HG02938 (cell line): ENCODE results near the gene KCNN3.

Experiments used
- ATAC-seq: cut with Tn5 transposase; IDR thresholded peaks from one replicate; pipeline ENCODE4 v1.9.1; 2021; ENCODE audit warnings: mild to moderate bottlenecking, moderate library complexity; ENCODE audit not compliant: unreplicated experiment

The KCNN3 gene

DNA sequence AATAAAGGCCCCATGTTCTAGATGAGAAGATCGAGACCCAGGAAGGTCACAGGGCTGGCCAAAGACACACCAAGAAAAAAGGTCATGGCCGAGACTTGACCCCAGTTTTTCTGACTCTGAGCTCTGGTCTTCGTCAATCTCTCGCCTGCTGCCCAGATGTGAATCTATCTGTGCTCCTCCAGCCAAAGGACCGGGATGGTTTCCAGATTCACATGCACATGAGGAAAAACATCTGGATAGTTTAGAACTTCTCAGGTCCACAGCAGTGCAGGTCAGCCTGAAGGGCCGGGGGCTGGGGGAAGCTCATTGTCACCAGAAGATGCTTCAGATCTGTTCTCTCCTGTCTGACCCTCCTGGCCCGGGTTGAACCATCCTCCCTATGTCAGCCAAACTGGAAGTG lies 49.0 kb downstream of the KCNN3 start:
- ATAC-seq = no peak

DNA sequence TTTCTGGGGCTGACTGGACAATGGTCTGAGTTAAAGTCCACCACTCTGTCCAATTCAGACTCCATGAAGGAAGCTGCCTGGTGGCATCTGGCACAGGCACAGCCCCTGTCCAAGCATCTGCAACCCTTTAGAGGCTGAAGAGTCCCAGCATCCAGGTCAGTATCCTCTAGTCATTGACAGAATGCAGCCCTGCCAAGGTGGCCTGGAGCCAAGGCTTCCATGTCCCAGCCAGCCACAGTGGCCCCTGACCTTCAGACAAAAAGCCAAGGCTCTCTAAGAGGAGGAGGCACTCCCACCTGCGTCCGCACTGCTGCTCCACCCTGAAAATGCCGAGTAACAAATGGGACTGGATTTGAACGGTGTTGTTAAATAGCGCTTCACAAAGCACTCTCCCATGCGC lies 49.4 kb downstream of the KCNN3 start:
- no peak for ATAC-seq

DNA sequence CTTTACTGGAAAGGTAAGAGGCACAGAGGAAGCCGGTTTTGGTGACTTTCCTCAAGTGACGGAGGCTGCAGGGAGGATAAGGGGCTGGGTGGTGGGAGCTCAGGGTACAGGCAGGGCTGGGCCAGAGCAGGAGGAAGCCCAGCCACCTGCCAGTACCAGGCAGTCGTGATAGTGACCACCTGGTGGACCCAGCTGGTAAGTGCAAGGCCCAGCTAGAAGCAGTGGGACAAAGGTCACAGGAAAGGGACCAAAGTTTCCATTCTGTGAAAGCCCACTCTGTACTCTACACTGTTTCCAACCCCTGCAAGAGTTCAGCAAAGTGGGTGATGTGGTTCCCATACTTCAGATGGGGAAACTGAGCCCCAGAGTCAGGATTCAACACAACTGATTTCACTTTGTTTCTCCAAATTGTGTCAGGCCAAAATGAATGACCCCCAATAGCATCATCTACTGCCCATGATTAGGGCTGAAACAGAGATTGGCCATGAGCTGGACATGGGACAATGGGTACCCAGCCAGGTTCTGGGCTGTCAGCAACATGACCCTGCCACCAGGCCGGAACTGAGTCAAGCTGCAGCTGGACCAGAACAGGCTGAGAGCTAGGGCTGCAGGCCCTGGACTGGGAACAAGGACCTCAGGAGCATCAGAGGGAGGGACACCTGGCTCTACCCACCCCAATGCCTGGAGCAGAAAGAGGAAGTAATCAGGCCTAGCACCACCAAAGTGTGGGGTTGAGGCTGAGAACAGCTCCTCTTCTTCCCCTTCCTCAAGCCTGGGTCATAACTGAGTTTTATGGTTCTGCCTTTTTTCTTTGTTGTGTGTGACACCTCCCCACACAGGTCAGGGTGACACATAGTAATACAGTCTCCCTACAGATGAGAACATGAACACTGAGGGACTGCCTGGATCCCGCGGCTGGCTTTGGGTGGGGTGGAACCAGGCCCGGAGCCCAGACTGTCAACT lies 50.2 kb downstream of the KCNN3 start:
- ATAC-seq = no peak

DNA sequence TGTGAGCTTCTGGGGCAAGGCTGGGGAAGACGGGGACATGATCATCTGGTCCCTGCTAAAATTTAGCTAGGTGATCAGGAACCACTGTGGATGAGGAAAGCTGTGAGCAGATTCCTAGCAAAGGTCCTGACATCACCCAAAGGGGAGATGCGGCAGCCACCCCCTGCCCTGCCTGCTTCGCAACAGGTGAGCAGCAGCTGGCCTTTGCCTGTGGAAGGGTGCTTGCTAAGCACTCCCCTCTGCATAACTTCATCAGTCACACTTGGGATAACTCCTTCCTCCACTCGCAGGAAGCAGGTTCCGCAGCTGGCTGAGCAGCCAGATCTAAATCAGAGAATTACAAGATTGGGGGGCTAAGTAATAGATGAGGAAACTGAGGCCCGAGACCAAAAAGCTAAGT lies 51.2 kb downstream of the KCNN3 start:
- ATAC-seq = no peak

DNA sequence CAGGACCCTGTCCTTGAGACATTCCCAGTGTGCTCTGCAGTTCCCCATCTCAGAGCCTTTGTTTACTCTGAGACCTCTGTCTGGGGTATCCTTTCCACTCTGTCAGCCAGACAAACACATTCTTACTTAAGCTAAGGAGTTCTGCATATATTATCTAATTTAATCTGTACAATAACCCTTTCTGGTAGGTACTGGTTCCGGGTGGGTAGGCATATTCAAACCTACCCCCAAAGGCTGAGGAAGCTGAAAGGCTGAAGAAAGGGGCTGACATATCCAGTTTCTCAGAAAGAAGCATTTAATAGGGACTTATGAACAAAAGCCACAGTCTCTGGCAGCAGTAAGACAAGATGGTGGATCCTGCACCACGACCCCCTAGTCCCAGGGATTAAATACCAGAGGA lies 53.1 kb downstream of the KCNN3 start:
- ATAC-seq = no peak

DNA sequence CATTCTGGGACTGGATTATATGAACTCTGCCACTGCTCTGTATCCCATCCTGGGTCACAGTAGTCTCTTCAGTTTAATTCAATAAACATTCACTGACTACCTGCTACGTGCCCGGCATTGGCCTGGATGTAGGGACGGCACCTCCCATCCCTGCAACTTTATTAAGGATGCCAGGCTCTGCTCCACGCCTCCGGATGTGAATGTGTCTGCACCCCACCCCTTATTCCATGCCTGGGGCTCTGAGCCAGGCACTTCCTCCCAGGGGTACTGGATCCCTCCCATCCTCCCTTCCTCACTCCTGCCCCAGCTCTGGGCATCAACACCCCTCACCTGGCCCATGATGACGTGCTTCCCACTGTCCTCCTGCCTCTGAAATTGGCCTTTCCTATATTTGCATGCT lies 53.7 kb downstream of the KCNN3 start:
- no peak for ATAC-seq

DNA sequence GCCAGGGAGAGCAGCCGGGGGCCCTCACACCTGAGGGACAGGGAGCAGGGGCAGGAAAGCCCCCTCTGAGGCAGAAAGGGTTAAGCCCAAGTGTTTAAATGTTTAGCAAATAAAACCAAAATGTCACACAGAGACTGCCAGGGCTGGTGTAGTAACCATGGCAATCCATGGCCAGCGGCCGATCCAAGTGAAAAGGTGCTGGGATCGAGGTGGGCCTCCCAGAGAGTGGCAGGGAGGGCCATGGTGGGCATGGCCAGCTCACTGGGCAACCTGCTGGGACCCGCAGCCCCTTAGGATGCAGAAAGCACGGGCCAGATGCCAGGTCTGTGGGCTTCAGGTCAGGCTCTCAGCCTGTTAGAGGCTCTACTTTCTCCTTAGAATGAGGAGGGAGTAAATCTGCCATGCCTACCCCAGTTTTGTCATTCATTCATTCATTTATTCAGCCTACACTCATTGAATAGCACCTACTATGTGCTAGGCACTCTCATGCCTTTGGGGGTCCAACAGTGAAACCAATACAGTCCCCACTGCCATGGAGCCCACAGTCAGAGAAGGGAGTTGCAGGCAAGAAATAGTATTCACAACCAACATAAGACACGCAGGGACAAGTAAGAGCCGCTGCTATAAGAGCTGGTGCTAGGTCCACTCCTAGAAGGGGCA lies 56.1 kb downstream of the KCNN3 start:
- no peak for ATAC-seq

DNA sequence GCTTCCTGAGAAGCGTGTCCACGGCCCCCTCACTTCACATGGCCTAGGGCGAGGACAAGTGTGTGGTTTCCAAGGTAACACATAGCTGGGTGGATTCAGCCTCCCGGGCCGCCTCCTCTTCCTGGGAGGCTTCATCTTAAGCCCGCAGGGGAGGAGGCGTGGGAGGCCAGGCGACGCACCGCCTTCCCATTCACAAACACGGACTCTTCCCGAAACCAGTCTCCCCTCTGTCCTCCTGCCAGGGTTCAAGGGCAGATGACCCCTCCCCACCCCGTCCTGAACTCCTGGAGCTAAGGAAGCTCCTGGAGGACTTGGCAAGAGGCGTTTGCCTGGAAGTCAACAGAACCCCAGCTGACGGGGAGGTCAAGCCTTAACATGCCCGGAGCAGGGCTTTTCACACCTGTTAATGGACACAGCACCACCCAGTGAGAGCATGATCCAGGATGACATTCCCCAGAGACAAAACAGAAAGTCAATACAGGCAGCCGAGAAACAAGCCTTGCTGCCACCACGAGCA lies 56.7 kb downstream of the KCNN3 start:
- no peak for ATAC-seq

DNA sequence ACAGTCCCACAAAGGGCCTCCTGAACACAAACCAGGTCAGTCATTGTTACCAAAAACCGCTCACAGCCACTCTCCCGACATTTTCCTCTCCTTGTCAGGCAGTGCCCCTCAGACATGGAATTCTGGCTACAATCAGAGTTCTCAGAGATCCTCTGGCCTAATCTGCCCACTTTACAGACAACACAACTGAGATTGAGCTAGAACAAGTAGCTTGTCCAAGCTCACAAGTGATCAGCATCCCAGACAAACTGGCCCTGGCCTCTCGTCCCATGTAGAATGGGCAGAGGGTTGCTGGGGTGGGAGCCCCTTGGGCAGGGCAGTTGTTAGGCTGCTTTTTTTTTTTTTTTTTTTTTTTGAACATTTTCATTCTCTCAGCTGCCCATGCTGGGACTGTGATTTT lies 57.2 kb downstream of the KCNN3 start:
- no peak for ATAC-seq

DNA sequence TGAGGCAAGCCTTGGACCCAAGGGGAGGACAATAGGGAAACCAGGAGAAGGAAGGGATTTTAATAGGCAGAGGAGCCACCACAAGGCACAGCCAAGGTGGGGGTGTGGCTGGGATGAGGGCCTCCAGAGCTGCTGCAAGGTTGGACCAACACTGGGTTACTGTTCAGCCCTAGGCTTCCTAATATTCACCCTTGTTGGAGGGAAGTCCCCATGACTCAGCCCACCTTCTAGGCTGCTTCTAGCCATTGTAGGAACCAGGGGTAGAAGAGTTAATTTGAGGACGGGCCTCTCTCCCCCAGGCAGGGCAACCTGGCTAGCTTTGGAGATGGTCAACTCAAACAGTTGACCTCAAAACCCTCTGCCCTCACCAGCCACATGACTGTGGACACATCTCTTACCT lies 59.5 kb downstream of the KCNN3 start:
- no peak for ATAC-seq

DNA sequence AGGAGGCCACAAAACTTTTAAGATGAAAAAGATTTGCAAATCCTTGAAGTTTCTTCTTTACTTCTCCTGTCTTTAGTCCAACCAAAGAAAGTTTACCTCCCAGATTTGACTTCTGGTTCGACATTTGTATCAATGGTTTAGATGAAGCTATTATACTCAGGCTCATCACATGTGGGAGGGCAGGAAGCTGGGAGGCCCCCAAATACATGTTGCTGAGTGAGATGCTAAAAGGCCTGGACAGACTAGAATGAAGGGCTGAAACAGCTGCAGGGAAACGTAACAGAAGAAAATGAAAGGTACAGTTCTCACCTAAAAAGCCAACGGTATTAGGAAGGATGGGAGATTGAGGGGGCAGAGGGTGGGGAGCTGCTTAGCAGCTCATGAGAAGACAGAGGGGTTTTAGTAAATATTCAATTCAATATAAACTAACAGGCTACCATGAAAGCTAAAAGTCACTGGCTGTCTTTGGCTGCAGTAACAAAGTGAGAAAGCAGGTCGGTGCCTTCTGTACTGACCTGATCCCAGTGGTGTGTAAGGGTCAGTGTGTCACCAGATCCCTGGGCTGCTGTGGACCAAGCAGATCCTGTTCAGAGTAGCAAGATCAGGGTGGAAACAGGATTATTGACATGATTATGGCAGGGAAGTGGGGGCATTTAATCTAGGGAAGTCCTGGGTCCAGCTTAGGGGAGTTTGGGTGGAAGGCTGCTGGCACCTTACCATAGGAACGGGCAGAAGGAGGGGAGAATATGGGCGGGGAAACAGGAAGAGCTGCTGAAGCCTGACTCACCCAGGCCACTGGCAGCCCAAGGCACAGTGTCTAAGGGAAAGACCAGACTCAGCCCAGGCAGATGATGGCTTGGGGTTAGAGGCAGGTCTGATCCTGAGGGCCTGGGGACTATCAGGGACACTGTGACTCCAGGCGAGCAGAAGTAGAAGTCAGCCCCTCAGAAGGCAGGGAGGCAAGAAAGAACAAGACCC lies 60.4 kb downstream of the KCNN3 start:
- ATAC-seq = no peak

DNA sequence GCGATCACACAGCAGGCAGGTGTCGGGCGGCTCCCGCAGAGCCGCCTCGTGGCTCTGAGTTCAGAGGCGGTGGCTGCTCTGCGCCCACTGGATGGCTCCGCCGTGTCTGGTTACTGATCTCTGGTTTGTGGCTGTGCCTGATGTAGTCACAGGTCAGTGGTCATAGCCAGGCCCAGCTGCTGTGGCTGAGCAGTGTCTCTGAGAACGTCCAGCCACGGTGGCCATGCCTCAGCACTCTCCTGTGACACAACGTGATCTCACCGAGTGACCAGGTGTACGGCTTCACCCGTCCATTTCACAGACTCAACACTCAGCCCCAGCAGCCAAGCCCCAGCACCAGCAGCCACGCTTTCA lies 61.2 kb downstream of the KCNN3 start:
- no peak for ATAC-seq

DNA sequence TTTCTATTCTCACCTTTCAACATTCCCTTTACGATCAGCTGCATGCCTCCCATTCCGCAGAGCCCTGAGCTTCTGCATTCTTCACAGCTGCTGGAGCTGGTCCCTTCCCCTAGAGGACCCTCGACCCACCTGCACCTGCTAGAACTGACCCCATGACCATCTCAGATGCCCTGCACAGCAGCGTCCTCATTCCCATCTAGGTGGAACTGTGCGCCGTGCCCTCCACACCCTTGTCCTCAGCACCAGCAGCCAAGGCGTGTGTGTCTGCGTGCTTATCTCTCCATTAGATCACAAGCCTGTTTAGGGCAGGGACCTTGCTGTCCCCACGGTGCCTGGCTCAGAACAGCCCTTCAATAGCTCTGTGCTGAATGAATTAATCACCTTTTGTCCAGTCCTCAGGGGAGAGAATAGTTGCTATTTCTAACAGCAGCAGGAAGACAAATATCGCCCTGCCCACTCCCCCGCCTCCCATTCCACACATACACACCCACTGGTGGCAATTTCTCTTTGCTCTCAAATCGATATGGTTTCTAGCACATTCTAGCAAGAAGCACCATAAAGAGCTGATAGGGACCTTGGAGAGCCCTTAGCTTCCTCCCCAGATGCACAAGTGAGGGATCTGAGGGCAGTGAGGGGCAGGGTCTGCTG lies 61.7 kb downstream of the KCNN3 start:
- no peak for ATAC-seq

DNA sequence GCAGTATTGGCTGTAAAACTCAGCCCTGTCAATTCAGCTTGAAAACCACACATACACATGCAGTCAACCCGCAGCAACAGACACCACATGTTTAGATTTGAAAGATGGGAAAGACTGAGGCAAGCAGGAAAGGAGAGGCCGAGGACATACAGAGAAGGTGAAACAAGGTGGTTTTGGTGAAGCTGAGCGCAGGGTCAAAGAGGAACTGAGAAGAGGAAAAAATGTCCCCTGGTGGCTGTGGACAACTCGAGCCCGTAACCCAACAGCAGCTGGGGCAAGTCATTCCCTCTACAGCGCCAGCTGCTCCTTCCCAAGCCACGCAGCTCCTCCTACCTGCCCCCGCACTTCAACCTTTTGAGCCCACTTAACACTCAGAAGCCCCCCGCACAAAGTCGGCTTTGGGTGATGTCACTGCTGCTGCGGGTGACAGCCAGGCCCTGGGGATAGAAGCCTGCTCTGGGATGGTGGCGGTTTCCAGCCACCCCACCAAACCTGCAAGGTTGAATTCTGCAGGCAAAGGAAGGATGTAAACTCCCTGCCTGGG lies 63.0 kb downstream of the KCNN3 start:
- ATAC-seq = peak; percentile 55

DNA sequence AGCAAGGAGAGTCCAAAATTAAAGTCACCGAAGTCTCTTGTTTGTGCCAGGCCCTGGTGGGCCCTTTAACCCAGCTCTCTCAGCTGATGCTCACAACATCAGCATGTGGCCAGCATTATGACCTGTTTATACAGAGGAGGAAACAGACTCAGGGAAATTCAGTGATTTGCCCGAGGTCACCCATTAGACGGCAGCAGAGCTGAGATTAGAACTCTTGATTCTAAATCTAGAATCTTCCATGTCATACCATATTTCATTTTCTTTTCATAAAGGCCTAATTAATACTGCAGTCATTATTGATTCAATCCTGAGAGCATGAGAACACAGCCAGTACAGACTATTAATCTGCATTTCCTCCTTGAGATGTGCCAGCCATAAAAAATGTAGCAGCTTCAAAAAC lies 63.7 kb downstream of the KCNN3 start:
- ATAC-seq = no peak

DNA sequence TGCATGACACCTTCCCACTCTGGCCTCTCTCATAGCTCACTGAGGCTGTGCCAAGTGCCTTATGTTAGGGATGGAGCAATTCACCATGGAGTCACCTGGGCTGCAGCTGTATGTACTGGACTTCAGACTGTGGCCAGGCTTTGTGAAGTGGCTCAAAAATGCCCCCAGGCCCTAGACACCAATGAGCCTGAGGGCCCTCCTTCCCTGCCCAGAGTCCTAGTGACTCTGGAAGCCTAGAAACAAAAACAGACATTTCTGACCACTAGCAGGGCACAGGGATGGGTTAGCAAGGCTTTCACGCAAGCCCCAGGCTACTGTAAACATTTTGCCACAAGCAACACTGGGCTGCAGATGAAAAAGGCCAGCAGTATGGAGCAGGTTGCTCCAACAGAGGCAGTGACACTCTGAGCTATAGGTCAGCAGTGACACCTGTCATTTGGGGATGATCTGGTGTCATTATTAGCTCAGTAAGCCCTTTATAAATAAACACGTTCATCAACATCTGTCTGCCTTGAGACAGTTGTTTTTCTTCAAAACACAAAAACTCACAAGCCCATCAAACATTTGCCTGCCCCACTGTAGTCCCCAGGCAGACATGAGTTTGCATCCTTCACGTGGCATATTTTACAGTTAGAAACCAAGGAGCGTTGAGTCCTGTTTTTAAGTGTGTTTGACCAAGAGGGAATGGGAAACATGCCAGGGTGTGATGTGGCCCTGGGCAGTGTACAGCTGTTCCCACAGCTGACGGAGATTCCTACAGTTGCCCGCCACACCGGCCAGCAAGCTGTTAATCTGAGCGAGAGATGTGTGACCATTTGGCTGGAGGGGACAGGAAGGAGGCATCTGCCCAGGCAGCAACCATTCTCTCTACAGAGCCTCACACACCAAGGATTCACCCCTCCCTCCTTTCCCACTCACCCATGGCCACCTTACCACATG lies 66.8 kb downstream of the KCNN3 start:
- ATAC-seq = no peak

DNA sequence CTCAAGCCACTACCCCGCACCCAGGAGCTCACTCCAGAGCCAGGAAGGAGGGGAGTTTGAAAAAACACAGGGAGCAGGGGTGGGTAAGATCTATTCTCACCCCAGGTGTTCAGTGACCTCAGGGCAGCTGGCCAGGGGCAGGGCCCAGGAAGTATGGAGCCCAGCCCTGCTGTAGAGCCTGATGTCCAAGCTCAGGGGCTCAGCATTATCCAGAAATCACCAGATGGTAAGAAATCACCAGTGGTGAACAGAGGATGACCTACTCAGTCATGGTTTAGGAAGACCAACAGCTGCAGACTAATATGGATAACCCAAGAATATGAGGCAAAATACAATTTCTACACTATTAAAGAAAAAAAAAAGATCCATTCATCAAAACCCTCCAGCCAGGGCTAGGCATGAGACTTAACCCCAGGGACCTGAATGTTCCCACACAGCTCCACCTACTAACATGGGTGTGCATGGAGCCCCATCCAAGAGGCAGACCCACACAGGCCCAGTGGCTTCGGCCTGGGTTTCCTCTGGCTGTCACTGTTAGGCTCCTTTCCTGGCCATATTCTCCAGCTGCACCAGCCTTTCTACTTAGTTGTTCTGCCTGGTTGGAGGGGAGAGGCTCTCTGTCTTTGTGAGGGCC lies 67.6 kb downstream of the KCNN3 start:
- ATAC-seq = no peak

DNA sequence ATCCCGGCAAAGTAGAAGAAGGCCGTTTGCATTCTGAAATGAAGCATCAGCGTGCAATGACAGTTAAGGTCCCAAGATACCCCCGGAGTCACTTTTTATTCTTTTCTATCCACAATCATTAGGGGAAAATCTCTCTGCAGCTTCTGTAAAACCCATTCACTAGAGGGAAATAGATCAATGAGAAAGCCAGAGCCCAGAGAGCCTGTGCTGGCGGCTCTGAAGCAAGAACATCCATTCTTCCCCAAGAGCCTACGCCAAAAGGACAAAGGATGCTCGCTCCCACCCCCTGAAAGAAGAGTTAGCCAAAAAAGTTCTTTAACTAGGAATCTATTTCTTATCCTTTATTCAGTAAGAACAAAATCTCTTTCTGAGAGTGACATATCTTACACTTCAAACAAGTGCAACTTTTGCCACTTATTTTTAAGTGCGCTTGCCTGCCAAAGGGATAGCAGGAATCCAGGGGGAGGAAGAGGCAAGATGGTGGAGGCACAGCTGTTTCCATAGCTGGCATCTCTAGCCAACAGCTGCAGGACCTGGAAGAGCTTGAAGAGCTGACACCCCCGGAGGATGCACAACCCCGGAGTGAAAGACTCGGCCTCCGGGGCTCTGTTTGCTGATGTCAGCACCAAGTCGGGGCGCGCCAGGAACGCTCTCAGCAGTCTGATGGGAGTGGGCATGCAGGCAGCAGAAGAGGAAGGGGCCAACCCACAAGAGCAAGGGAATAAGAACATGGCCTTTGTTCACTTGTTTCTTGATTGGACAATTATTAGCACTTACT lies 68.7 kb downstream of the KCNN3 start:
- ATAC-seq = no peak
